ENCODE results near the gene TGFBR3.

Gene TGFBR3

DNA sequence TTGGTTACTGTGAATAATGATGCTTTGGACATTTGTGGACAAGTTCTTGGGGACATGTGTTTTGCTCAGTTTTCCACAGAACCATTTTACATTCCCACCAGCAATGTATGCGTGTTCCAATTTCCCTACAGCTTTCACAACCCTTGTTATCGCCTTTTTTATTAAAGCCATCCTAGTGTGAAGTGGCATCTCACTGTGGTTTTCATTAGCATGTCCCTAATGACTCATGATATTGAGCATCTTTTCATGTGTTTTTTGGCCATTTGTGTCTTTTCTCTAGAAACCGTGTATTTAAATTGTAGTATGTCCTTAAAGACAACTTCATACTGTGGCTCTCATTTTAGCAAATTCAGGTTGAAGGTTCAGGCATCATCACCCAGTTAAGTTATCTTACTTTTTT lies 132.1 kb downstream of the TGFBR3 start:
- no peak for DNase-seq (ENCODE audit: extremely low read depth, low read depth)
- TF ChIP-seq, protein P1, sequence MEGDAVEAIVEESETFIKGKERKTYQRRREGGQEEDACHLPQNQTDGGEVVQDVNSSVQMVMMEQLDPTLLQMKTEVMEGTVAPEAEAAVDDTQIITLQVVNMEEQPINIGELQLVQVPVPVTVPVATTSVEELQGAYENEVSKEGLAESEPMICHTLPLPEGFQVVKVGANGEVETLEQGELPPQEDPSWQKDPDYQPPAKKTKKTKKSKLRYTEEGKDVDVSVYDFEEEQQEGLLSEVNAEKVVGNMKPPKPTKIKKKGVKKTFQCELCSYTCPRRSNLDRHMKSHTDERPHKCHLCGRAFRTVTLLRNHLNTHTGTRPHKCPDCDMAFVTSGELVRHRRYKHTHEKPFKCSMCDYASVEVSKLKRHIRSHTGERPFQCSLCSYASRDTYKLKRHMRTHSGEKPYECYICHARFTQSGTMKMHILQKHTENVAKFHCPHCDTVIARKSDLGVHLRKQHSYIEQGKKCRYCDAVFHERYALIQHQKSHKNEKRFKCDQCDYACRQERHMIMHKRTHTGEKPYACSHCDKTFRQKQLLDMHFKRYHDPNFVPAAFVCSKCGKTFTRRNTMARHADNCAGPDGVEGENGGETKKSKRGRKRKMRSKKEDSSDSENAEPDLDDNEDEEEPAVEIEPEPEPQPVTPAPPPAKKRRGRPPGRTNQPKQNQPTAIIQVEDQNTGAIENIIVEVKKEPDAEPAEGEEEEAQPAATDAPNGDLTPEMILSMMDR (IDR thresholded peaks at IDR 0.05; ENCODE audit: low read depth, low read length), result no peak

DNA sequence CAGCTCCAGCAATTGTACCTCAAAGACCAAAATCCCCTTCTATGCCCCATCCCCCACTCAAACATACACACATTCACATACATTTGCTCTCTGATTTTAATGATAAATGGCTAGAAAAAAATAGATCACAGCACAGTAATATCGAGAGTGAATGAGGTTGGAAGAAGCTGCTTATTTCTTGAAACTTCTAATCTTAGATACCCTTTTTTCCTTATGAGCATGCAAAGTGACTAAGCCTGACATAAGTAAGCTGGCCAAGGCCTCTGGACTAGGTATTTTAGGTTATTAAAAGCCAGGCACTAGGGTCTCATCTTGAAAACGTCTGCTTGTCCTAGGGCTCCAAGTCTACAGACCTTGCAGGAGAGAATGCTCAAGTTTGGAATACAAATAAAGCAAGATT lies 133.6 kb downstream of the TGFBR3 start:
- TF ChIP-seq, protein P1 (IDR thresholded peaks at IDR 0.05; ENCODE audit: low read depth, low read length), result no peak
- no peak for DNase-seq (ENCODE audit: extremely low read depth, low read depth)

DNA sequence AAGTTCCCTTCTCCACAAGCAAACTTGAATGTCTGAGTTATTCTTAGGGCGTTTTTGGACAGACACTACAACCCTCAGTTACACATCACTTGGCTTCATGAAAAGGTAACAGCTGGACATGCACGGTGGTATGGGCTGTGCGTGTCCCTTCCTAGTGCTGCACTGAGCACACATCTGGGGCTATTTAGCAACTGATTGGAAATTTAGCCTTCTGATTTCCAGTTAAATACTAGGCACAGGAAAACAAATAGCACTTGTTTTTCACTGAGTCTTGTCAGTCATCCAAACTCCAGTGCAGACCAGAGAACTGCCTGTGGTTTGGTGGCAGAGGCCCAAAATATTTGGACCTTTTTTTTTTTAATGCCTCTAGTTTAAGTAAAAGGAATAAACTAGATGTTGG lies 134.7 kb downstream of the TGFBR3 start:
- TF ChIP-seq, protein P1 (IDR thresholded peaks at IDR 0.05; ENCODE audit: low read depth, low read length), result no peak
- DNase-seq (ENCODE audit: extremely low read depth, low read depth), result peak; percentile 97

DNA sequence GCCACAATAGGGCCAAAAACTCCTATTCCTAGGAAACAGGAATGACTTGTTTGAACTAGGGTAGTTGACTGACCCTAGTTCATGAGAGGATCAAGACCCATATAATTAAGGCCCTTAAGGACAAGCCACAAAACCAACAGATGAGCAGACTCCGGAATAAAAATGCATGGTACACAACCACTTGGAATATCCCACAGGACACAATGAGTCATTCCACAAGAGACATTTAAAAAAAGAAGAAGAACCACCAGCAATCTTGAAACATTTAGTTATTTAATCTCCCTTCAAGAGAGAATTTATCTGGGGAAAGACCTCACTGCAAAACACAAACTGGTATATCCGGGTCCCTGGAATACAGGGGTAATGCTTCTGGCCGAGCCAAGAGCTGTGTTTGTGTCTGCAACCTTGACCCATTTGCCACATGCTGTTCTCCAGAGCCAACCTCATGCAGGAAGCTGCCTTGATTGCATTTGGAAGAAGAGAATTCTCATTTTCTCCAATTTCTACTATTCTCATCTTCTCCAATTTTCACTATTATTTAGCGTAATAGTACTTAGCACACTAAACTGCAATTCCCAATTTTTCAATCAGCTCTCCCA lies 135.5 kb downstream of the TGFBR3 start:
- TF ChIP-seq, protein P1 (IDR thresholded peaks at IDR 0.05; ENCODE audit: low read depth, low read length), result no peak

GRCh38 chr1:91749788-91750231 lies 136.1 kb downstream of the TGFBR3 start:
- DNase-seq (ENCODE audit: extremely low read depth, low read depth), result no peak
- TF ChIP-seq, protein P1 (IDR thresholded peaks at IDR 0.05; ENCODE audit: low read depth, low read length), result no peak

More for the DNA sequence above, 135.5 kb downstream of the TGFBR3 start:
- DNase-seq (ENCODE audit: extremely low read depth, low read depth), result no peak

DNA sequence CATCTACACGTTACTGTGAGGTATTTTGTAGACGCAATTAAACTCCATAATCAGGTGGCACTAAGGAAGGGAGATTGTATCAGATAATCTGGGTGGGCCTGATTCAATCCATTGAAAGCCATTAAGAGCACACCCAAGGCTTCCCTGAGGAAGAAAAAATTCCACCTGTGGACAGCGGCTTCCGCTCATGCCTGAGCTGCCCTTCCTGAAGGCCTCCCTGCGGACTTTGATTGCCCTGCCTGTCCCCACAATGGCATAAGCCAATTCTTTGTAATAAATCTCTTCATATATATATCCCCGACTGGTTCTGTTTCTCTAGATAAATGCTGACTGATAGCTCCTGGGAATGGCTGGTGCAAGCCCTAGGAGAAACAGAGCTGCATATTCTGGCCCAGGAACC lies 138.3 kb downstream of the TGFBR3 start:
- DNase-seq (ENCODE audit: extremely low read depth, low read depth), result no peak
- TF ChIP-seq, protein P1 (IDR thresholded peaks at IDR 0.05; ENCODE audit: low read depth, low read length), result no peak

DNA sequence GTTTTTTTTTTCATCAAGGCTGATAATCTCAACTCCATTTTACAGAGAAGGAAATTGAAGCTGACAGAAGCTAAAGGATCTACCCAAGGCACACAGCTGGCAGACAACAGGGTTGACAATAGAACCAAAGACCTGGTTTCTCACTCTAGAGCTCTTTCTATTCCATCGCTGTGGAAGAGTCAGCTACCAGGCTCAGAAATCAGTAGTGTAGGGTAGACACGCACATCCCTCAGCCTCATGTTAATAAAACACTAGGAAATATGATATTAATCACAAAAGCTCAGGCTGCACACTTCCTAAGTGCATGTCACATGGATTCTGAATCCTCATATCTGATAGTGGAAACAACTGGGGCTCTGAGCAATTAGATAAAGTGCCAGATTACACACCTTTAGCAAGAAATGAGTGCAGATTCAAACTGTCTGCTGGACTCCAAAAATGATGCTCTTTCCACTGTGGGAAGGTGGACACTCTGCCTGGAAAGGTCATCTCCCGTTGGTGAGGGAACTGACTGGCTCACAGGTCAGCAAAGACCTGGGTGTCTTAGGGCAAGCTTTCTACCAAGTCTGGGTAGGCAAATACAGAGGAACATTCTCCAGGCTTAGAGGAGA lies 139.1 kb downstream of the TGFBR3 start:
- no peak for DNase-seq (ENCODE audit: extremely low read depth, low read depth)
- TF ChIP-seq, protein P1 (IDR thresholded peaks at IDR 0.05; ENCODE audit: low read depth, low read length), result no peak
